Measurements from ENCODE around the gene ARHGEF39.

- TF ChIP-seq, protein P1, sequence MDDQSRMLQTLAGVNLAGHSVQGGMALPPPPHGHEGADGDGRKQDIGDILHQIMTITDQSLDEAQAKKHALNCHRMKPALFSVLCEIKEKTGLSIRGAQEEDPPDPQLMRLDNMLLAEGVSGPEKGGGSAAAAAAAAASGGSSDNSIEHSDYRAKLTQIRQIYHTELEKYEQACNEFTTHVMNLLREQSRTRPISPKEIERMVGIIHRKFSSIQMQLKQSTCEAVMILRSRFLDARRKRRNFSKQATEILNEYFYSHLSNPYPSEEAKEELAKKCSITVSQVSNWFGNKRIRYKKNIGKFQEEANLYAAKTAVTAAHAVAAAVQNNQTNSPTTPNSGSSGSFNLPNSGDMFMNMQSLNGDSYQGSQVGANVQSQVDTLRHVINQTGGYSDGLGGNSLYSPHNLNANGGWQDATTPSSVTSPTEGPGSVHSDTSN (IDR thresholded peaks at IDR 0.05) = peak; percentile 67; the same call in 1 of the 2 replicates
- TF ChIP-seq, protein P2, sequence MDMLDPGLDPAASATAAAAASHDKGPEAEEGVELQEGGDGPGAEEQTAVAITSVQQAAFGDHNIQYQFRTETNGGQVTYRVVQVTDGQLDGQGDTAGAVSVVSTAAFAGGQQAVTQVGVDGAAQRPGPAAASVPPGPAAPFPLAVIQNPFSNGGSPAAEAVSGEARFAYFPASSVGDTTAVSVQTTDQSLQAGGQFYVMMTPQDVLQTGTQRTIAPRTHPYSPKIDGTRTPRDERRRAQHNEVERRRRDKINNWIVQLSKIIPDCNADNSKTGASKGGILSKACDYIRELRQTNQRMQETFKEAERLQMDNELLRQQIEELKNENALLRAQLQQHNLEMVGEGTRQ (IDR thresholded peaks at IDR 0.05) = no peak
- TF ChIP-seq, protein P3, sequence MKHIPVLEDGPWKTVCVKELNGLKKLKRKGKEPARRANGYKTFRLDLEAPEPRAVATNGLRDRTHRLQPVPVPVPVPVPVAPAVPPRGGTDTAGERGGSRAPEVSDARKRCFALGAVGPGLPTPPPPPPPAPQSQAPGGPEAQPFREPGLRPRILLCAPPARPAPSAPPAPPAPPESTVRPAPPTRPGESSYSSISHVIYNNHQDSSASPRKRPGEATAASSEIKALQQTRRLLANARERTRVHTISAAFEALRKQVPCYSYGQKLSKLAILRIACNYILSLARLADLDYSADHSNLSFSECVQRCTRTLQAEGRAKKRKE (CRISPR knock-in tag; IDR thresholded peaks at IDR 0.05; ENCODE audit: low read depth) = no peak
- TF ChIP-seq POLR2A (IDR thresholded peaks at IDR 0.05; ENCODE audit: low read length) (peak; percentile 99), CHD2 (IDR thresholded peaks at IDR 0.05; ENCODE audit: low read length, partially characterized antibody) (no peak), CTCF (IDR thresholded peaks at IDR 0.05) (no peak)
Measured at GRCh38 chr9:35689542-35690293, 24.7 kb upstream of the ARHGEF39 start, which contains the start of gene TPM2.

Measured in A549 (cell line).